ENCODE results near the gene VRK3. TPM values are rescaled to one million over a fixed set of nuclear protein-coding genes. Genes with fewer than 3 reads are reported as not detected.

Gene VRK3
- total RNA-seq, 1 donor from 2014 or later: 56.6 TPM

DNA sequence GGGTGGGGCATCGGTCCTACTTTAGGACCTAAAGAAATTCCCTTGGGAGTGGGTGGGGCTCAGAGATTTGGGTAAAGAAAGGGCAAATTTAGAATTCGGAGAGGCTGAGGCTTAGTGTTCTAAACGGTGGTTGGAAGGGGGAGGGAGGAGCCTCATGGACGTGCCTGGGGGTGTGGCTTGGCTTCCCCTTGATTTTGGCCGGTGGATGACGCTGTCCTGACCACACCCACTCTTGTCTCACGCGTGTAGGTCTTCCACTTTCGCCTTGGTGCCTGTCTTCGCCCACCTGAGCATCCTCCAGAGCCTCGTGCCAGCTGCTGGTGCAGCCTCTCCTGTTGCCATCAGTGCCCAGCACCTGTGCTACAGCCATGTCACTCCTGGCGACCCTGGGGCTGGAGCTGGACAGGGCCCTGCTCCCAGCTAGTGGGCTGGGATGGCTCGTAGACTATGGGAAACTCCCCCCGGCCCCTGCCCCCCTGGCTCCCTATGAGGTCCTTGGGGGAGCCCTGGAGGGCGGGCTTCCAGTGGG is 94.6 kb downstream of the VRK3 start:
- no peak for DNase-seq (ENCODE audit: low spot score)

DNA sequence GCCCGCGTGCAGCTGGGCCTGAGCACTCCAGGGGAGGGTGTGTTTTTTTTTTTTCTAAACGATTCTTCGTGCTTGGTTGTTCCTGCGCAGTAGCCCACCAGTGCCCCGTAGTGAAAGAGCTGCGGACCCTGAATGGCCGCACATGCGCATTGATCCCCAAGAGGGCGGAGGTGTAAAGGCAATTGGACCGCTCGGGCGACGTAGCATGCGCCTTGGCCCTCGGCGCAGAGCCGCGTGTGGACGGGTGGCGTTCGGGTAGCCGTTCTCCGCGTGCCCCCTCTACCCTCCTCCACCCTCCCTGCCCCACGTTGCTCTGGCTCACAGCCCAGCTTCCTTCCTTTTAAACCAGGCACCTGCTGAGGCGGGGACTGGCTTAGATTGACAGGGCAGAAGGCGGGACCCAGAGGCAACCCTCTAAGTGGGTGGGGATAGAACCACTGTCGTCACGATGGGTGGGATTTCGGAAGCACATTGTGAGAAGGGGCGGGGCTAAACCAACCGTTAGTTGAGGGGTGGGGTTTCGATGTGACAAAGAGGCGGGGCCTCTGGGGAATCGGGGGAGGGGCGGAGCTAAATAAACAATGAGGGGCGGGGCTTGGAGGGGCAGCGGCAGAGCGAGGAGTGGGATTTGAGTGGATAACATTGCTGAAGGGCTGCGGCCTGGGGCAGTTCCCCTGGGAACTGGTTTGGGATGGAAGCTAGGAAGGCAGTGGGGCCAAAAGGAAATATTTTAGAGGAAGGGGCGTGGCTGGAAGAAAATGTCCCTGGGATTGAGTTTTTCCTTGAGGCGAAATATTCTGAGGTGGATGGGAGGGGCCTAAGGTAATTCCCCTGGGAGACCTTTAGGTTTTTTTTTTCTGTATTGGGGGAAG is 95.3 kb downstream of the VRK3 start:
- peak; percentile 91 for DNase-seq (ENCODE audit: low spot score)

DNA sequence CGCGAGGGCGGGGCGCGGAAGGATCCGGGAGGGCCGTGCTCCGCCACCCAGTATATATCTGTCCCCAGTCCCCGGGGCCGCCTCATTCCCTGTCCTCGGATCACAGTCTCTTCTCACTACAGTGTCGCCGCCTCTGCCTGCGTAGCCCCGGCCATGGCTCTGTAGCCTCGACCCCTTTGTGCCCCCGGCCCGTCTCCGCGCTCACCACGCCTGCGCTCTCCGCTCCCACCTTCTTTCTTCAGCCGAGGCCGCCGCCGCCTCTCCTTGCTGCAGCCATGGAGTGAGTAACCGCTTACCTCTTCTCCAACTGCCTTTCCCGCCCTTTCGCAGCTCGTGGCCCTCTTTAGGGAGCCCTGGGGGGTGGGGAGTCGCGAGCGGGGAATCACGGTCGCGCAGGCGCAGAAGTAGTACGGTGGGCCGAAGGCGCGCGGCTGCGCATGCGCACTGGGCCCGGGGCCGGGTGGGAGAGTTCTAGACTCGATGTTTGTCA is 96.0 kb downstream of the VRK3 start, which contains the start of the genes ATF5 and NUP62:
Gene ATF5, plus strand, starts transcription at position 85 of the 490 bp plus-strand sequence. CDS start 1,646 bp downstream, outside the sequence.
Gene NUP62, minus strand, starts transcription at position 384 of the 490 bp plus-strand sequence. CDS start 19,697 bp downstream, outside the sequence.
- peak; percentile 91 for DNase-seq (ENCODE audit: low spot score)

DNA sequence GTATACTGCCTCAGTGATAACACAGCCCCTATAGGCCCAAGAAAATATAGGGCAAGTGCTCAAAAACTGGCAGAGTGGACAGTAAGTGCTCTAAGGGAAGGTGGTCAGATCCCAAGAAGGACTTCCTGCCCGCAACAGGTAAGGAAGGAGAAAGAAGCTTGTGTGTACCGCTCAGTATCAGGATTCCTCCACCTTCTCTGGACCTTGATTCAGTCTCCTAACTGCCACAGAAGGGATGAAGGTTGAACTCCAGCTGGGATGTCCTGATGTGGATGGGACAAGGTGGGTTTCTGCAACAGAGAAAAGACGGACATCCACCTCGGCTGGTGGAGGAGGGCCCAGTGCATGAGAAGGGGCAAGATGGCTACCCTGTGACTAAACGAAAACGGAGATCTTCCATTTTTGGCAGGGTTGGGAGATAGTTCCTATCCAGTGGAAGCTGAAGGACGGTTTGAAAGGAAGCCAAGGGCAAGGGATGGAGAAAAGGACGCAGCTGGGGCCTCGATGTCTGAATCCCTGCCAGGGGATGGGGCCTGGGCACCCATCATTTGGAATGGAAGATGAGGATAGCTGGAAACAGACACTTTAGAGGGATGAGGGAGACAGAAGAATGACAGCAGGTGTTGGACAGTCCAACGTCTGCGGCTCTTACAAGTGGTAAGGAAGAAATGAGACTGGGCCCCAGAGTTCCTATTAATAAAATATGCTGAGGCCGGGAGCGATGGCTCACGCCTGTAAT is 97.5 kb downstream of the VRK3 start:
- no peak for DNase-seq (ENCODE audit: low spot score)

DNA sequence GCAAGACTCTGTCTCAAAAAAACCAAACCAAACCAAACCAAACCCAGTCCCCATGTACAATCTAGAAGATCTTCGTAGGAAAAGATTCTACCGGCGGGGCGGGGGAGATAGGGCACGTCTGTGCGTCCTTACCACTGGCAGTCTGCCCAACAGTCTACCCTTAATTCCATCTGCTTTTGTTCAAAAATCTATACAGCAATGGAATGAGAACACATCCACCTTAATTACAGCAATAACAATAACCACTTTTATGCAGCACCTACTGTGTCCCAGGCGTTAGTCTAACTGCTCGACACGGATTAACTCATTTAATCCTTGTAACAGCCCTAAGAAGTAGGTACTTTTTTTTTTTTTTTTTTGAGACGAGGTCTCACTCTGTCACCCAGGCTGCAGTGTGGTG is 98.7 kb downstream of the VRK3 start:
- DNase-seq (ENCODE audit: low spot score): no peak

Other genes with a start within 250 kb of the VRK3 start
- gene FUZ, start 212.1 kb downstream of the VRK3 start, total RNA-seq: 13.0 TPM
- gene MED25, start 207.1 kb downstream of the VRK3 start, total RNA-seq: 42.2 TPM
- gene PTOV1, start 174.2 kb downstream of the VRK3 start, total RNA-seq: 105 TPM
- gene PNKP, start 157.8 kb downstream of the VRK3 start, total RNA-seq: 122 TPM
- 32.8 TPM for gene AKT1S1, start 148.0 kb downstream of the VRK3 start, total RNA-seq
- 30.4 TPM for gene TBC1D17, start 147.7 kb downstream of the VRK3 start, total RNA-seq
- gene IL4I1, start 128.5 kb downstream of the VRK3 start, total RNA-seq: 1.9 TPM
- 35.5 TPM for gene ATF5, start 96.2 kb downstream of the VRK3 start, total RNA-seq
- 42.7 TPM for gene NUP62, start 95.9 kb downstream of the VRK3 start, total RNA-seq
- gene SIGLEC11, start 64.2 kb downstream of the VRK3 start, total RNA-seq: 0.70 TPM
- gene ZNF473, start 633 bp upstream of the VRK3 start, total RNA-seq: 12.0 TPM
- gene IZUMO2, start 137.9 kb upstream of the VRK3 start, total RNA-seq: not detected
- gene MYH14, start 178.2 kb upstream of the VRK3 start, total RNA-seq: 134 TPM